HG03135 (cell line): Measurements from ENCODE around the gene APOE.
"Not testable (repeated sequence)": the region's sequence is repeated elsewhere in the genome, so short reads cannot be mapped to it uniquely, and the experiment has no call there.

ENCODE experiments used
- ATAC-seq: cut with Tn5 transposase; IDR thresholded peaks from one replicate; pipeline ENCODE4 v1.9.1; 2021; ENCODE audit warnings: mild to moderate bottlenecking, moderate library complexity; ENCODE audit not compliant: unreplicated experiment

Gene APOE

GRCh38 chr19:44905437-44906160 lies at the start of gene APOE:
Gene APOE (plus strand): TSS chr19:44905796. CDS start chr19:44906625, 829 bp downstream.
- ATAC-seq = no peak

- ATAC-seq = no peak
These were observed 49.0 kb upstream of the APOE start for GRCh38 chr19:44856421-44857083.

- no peak for ATAC-seq
These were observed 47.8 kb upstream of the APOE start for GRCh38 chr19:44857837-44858236.

- ATAC-seq = not testable (repeated sequence)
These were observed 44.0 kb upstream of the APOE start for GRCh38 chr19:44861576-44861975.

GRCh38 chr19:44863990-44864389 lies 41.6 kb upstream of the APOE start:
- no peak for ATAC-seq

- no peak for ATAC-seq
These were observed 40.3 kb upstream of the APOE start for GRCh38 chr19:44865196-44865767.

- ATAC-seq = no peak
These were observed 38.9 kb upstream of the APOE start for GRCh38 chr19:44866664-44867063.

- ATAC-seq = no peak
These were observed 38.0 kb upstream of the APOE start for GRCh38 chr19:44867578-44867977.

- ATAC-seq = no peak
These were observed 35.7 kb upstream of the APOE start for GRCh38 chr19:44869733-44870470.

GRCh38 chr19:44871809-44872208 lies 33.8 kb upstream of the APOE start:
- no peak for ATAC-seq

GRCh38 chr19:44872661-44873060 lies 32.9 kb upstream of the APOE start:
- no peak for ATAC-seq

GRCh38 chr19:44874317-44874716 lies 31.3 kb upstream of the APOE start:
- no peak for ATAC-seq

GRCh38 chr19:44875666-44876451 lies 29.7 kb upstream of the APOE start:
- ATAC-seq = no peak

GRCh38 chr19:44876930-44877535 lies 28.6 kb upstream of the APOE start:
- no peak for ATAC-seq

- ATAC-seq = no peak
These were observed 27.3 kb upstream of the APOE start for GRCh38 chr19:44878120-44878865.

- no peak for ATAC-seq
These were observed 26.1 kb upstream of the APOE start for GRCh38 chr19:44879309-44880065.

GRCh38 chr19:44882063-44882462 lies 23.5 kb upstream of the APOE start:
- no peak for ATAC-seq

GRCh38 chr19:44882619-44883397 lies 22.8 kb upstream of the APOE start:
- ATAC-seq = not testable (repeated sequence)
